HG03457 (cell line): ENCODE data around the gene CD300A.
"Not testable (repeated sequence)": the region's sequence is repeated elsewhere in the genome, so short reads cannot be mapped to it uniquely, and the experiment has no call there.

ENCODE experiments used
- ATAC-seq: cut with Tn5 transposase; IDR thresholded peaks from one replicate; pipeline ENCODE4 v1.9.1; 2021; ENCODE audit warnings: moderate number of reproducible peaks; ENCODE audit not compliant: unreplicated experiment

Gene CD300A

GRCh38 chr17:74478420-74479100 is 12.1 kb downstream of the CD300A start:
- ATAC-seq, result no peak

GRCh38 chr17:74480290-74480689 is 13.9 kb downstream of the CD300A start:
- no peak for ATAC-seq

- no peak for ATAC-seq
Measured at GRCh38 chr17:74481621-74482020, 15.2 kb downstream of the CD300A start.

GRCh38 chr17:74484066-74484465 is 17.6 kb downstream of the CD300A start:
- ATAC-seq, result no peak

- ATAC-seq, result no peak
Measured at GRCh38 chr17:74485022-74485743, 18.7 kb downstream of the CD300A start.

- no peak for ATAC-seq
Measured at GRCh38 chr17:74485841-74486240, 19.4 kb downstream of the CD300A start.

GRCh38 chr17:74488276-74488675 is 21.8 kb downstream of the CD300A start:
- ATAC-seq, result not testable (repeated sequence)

GRCh38 chr17:74490716-74491115 is 24.3 kb downstream of the CD300A start:
- no peak for ATAC-seq

- no peak for ATAC-seq
Measured at GRCh38 chr17:74491626-74492025, 25.2 kb downstream of the CD300A start.

- no peak for ATAC-seq
Measured at GRCh38 chr17:74493331-74493833, 26.9 kb downstream of the CD300A start.

- no peak for ATAC-seq
Measured at GRCh38 chr17:74497471-74497870, 31.0 kb downstream of the CD300A start.

- ATAC-seq, result no peak
Measured at GRCh38 chr17:74499992-74500391, 33.6 kb downstream of the CD300A start.

- ATAC-seq, result no peak
Measured at GRCh38 chr17:74502861-74503260, 36.4 kb downstream of the CD300A start.

- ATAC-seq, result not testable (repeated sequence)
Measured at GRCh38 chr17:74503949-74504348, 37.5 kb downstream of the CD300A start.

GRCh38 chr17:74508156-74508555 is 41.7 kb downstream of the CD300A start:
- no peak for ATAC-seq

GRCh38 chr17:74512036-74512435 is 45.6 kb downstream of the CD300A start:
- no peak for ATAC-seq

GRCh38 chr17:74512624-74513091 is 46.2 kb downstream of the CD300A start:
- no peak for ATAC-seq

GRCh38 chr17:74513987-74514631 is 47.7 kb downstream of the CD300A start:
- no peak for ATAC-seq

GRCh38 chr17:74514632-74515334 is 48.3 kb downstream of the CD300A start:
- no peak for ATAC-seq

- no peak for ATAC-seq
Measured at GRCh38 chr17:74515941-74516340, 49.5 kb downstream of the CD300A start.
